Activated CD4-positive, alpha-beta T cell treated with anti-CD3 and anti-CD28 coated beads for 48 hours (primary cell): ENCODE measurements around the gene ADAM33.

ENCODE experiments used
- DNase-seq: peaks from one replicate; pipeline ENCODE4 v3.0.0-alpha.2; 2020

ADAM33 gene

DNA sequence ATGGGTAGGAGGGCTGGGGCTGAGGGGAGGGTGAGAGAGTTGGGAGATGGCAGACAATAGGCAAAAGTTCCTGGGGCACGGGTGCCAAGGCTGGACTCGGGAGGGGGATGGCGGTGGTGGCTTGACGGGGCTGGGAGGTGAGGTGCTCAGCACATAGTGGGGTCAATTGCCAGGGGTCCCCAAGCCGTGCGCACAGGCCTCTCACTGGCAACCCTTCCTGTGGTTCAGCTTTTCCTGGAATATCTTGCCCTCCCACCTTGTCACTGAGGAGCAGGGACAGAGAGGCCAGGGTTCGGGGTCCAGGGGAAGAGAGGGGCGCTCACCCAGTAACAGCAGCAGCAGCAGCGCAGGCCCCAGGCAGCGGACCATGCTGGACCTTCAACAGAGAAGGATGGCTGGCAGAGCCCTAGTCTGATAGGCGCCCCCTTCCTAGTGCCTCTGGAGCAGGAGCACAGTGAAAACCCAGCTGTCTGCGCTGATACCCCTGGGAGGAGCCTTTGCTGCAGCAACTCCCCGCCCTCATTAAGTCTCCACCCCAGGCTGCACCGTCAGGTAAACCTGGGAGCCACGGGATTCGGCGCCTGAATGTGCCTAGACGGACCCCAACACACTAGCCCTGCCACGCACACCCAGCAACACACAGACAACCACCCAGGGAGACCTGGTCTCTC is 18.6 kb downstream of the ADAM33 start, which contains the start of gene GFRA4:
Gene GFRA4, minus strand, starts transcription at position 369 of the 671 bp plus-strand sequence. Its CDS starts 0 bp downstream, at position 369.
- no peak for DNase-seq

- DNase-seq = no peak
These were observed 19.8 kb downstream of the ADAM33 start for GRCh38 chr20:3661814-3662665.

GRCh38 chr20:3661060-3661813 is 20.6 kb downstream of the ADAM33 start:
- DNase-seq = no peak

DNA sequence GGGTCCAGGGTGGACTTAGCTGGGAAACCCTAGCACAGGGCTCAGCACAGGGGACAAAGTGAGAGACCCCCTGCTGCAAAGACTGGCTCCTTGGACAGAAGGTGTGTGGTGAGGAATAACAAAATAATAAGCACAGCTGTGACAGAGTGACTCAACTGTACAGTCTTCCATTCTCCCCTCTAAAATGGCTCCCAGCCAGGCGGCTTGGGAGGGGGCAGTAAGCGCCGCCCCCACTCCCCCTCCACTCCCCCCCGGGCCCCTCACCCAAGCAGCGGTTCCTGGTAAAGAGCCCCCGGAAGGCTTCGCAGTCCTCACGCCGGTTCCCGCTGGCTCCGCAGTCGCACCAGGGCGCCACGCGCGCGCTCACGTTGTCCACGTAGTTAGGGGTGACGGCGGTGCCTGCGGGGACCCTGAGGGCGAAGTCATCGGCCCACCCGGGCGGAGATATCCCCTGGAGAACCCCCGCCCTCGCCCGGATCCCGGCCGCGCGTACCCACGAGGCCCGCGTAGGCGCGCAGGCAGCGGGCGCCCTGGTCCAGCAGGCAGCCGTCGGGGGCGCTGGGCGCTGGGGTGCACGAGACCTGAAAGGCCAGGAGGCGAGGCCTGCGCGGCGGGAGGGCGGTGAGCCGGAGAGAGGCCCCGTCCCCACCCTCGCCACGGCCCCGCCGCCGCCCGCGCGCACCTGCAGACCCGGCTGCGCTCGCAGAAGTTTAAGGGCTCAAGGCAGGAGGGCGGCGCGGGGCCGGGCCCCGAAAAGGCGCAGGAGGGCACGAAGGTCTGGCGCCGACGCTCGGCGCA is 21.3 kb downstream of the ADAM33 start:
- no peak for DNase-seq

GRCh38 chr20:3659492-3660261 is 22.1 kb downstream of the ADAM33 start:
- DNase-seq = no peak

DNA sequence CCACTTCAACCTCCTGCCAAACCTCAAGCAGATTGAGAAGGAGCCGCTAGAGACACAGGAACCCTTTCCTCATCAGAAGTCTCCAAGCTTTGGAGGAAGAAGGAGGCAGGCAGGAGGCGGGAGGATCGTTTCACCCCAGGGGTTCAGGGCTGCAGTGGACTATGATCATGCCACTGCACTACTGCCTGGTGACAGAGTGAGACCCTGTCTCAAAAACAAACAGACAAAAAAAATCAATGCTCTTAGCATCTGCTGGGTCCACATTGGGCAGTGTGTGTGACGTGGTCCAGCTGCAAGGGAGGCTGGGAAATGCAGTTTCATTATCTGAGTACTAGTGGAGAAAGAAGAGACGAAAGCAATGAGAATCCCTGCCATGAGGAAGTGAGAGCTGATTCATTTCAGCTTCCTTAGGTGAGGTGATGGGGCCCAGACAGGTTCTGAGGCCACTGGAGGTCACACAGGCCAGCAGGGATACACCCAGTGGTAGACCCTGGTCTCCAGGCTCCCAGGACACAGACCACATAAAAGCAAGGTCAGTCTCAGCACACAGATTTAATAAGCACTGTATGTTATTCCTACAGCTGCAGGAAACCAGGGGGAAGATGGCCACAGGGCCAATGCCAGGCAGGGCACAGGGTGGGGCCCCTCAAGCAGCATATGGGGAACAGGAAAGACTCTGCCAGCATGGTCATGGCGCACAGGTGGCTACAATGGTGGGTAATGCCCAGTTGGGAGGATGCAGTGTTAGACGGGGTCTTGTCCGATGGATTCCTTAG is 22.9 kb downstream of the ADAM33 start:
- peak; percentile 24 for DNase-seq

DNA sequence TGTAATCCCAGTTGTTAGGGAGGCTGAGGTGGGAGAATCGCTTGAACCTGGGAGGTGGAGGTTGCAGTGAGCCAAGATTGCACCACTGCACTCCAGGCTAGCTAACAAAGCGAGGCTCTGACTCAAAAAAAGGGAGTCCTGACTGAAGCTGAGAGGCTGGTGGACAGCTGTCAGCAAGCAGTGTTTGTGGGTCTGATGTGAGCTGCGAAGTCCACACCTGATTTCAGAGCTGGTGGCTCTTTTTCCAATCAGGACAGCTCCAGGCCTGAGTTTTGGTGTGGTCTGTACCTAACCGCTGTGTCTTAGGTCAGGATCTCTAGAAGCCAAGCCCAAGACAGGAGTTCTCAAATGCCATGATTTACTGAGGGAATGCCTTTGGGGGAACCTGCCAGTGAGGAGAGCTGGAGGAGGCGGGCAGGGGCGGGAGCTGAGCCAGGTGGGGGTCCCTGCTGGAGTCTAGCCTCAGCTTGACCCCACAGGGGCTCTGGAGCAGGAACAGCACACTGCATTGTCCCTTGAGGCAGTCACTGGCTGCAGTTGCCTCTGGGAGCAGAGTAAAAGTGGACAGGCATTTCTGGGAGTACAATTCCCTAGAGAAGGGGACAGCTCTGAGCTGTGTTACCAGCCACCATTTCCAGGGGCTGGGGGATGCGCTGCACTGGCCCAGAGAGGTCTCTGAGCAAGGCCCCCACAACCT is 23.6 kb downstream of the ADAM33 start:
- DNase-seq = no peak

DNA sequence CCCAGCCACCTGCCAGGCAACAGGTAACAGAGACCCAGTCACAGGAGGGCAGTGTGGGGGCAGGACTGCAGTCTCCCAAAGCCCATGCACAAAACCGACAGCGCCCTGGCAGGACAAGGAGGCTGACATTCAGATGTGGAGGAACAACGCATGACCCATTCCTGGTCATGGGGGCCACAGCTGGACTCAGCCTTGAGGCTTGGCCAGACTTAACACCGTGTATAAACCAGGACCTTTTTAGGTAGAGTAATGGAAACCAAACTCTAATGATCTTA is 26.7 kb downstream of the ADAM33 start:
- no peak for DNase-seq

DNA sequence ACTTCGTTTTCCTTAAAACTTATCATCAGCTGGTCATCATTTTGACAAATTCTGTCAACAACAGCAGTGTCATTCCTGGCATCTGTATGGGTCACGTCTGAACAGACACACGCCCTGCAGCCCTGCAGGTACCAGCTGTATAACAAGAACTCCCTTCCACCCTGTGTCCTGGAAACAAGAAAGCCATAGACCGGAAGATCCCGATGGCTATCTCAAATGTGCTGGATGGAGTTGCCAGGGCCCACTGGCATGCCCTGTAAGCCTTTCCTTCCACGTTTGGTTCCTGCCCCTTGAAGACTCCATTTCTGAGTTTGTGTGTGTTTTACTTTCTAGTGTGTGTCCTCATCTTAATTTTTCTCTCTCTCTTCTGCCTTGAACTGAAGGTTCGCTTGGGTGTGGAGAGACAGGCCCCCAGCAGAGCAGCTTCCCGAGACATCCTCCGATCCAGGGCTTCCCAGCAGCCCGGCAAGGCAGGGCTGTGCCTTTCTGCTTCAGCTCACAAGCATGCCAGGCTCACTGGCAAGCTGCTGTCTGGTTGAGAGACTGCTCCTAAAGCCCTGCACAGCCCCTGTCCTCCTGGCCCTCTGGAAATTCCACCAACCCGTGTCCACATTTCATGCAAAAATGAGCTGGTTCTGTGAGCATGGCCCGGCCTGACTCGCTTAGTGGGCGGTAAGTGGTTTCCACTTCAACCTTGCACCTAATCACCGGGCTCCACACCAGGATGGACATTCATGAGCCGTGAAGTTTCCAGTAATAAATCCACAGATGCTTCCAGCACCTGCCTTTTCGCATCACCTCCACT is 27.3 kb downstream of the ADAM33 start:
- no peak for DNase-seq

DNA sequence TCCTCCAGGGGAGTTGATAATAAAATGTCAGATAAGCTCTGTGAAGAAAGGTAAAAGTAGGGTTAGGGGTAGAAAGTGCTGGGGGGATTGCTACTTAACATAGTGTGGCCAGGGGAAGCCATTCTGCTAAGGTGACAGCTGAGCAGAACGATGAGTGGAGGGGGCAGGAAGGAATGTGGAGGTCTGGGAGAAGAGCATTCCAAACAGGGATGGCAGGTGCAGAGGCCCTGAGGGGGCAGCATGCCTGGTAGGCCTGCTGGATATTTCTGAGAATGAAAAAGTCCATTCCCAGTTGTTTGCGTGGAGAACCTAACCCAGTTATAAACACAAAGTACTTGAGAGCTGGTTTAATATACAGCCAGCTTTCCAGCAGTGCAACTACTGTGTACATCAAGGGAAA is 27.9 kb downstream of the ADAM33 start:
- no peak for DNase-seq

- DNase-seq = no peak
These were observed 28.9 kb downstream of the ADAM33 start for GRCh38 chr20:3652676-3653596.

DNA sequence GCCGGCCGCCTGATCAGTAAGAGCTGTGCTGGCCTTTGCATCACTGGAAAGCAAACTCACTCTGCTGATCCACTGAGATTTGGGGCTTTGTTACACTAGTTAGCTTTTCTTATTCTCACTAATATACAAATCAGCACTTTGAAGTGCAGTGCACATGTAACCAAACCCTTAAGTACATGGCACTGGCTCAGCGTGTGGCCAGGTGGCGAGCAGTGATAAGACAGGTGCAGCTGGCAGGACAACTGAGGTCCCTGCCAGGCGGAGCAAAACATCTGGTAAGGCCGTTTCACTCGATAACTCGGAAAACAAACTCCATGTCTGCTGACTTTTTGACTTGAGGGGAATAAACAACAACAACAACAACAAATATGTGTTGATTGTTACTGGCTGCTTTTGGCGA is 29.6 kb downstream of the ADAM33 start:
- no peak for DNase-seq

DNA sequence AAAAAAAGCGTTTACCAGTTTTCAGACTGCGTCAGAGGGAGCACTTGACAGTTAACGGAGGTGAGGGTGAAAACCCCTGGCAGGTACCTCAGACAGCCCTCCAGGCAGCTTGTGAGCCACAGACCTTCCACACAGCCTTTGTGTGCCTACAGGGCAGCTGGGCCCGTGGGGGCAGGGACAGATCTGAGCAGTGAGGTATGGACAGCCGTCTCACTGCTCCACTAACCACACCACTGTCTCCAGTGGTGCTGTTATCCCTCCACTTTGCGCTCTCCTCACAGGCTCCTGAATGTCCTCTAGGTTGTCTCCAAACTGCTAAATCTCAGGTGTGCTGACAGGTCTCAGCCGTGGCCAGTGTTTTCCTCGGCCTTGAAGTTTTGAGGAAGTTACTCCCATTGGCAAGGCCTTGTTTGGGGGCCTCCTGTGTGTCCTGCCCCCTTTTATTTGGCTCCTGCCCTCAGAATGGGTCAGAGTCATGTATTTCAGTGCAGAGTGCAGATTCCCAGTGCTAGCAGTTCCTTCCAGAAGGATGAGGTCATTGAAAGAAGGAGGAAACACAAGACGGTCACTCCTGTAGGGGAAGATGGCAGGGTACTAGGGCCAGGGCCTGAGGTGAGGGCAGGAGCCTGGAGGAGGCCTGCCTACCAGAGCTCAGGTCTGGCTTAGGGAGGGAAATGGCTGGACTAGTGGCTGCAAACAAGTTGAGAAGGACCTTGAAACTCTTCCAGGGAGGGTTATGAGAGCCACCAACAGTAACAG is 30.4 kb downstream of the ADAM33 start:
- DNase-seq = no peak

- no peak for DNase-seq
These were observed 32.9 kb downstream of the ADAM33 start for GRCh38 chr20:3648951-3649350.

DNA sequence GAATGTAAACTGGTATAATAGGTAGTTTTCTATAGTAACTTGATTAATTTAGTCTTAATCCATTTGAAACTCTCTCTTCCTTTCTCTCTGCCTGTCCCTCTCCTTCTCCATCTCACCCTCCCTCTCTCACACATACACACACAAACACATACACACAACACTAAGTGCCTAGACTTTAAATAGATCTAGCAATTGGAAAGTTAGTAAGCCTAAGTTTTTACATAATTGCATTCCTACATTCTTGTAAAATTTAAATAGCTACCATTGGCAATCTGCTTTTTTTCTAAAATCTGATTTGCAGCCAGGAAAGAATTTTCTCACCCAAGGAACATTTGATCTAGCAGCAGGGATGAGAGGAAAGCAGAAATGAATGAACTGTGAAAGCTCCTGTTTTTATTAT is 34.3 kb downstream of the ADAM33 start:
- no peak for DNase-seq

- no peak for DNase-seq
These were observed 35.2 kb downstream of the ADAM33 start for GRCh38 chr20:3646651-3647050.

GRCh38 chr20:3646067-3646440 is 35.8 kb downstream of the ADAM33 start:
- no peak for DNase-seq
